Measurements from ENCODE around the gene PLPPR1. TPM values are rescaled to one million over a fixed set of nuclear protein-coding genes. Genes with fewer than 3 reads are reported as not detected.

PLPPR1 gene
- total RNA-seq, 1 experiment from 2014 or later, result 2.4 TPM

GRCh38 chr9:101098392-101098791 lies 69.9 kb downstream of the PLPPR1 start:
- H3K4me1 Mint-ChIP-seq, result peaks cover 62 to 71% of the 10 kb centered on the region in 2 experiments
- Histone ChIP-seq H3K27ac (ENCODE audit: insufficient read length, low read depth, low read length) (peak overlapping the region; percentile 2), H3K18ac (ENCODE audit: insufficient read length, low read depth, low read length) (no peak overlapping the region), H3T11ph (ENCODE audit: low read length) (no peak overlapping the region), H2BK120ac (ENCODE audit: low read depth, low read length, poor library complexity, severe bottlenecking) (no peak overlapping the region), H3K9ac (ENCODE audit: extremely low read depth, insufficient read length, low read length) (no peak overlapping the region), H3K79me1 (ENCODE audit: insufficient read depth, low read depth, low read length, poor library complexity, severe bottlenecking) (no peaks in the 10 kb centered on the region), H3K23me2 (ENCODE audit: insufficient read length, low read depth, low read length, poor library complexity, severe bottlenecking) (no peaks in the 10 kb centered on the region), H2BK15ac (ENCODE audit: low read depth, low read length) (no peak overlapping the region), H3K27me3 (ENCODE audit: insufficient read depth, low read length) (no peaks in the 10 kb centered on the region), H4K20me1 (ENCODE audit: control insufficient read depth, insufficient read depth, insufficient read length) (no peaks in the 10 kb centered on the region), H4K91ac (ENCODE audit: insufficient read length, low read depth, low read length) (no peak overlapping the region), H3K4me2 (ENCODE audit: insufficient read depth, insufficient read length, low read length) (peak overlapping the region; percentile 17), H2AFZ (ENCODE audit: low read length) (no peak overlapping the region), H3K79me2 (ENCODE audit: insufficient read depth, low read length) (no peaks in the 10 kb centered on the region), H3K4ac (ENCODE audit: low read depth, low read length) (no peak overlapping the region), H3K14ac (ENCODE audit: insufficient read depth, low read length) (no peak overlapping the region), H4K8ac (replicated peaks; ENCODE audit: insufficient read length, low read depth, low read length) (no peak overlapping the region), H3K56ac (ENCODE audit: insufficient read length, low read depth, low read length) (no peak overlapping the region), H2BK5ac (ENCODE audit: insufficient read length, low read length) (no peak overlapping the region), H2BK12ac (ENCODE audit: insufficient read length, low read depth, low read length) (no peak overlapping the region), H2BK20ac (ENCODE audit: low read depth, low read length, poor library complexity, severe bottlenecking) (no peak overlapping the region), H4K5ac (ENCODE audit: insufficient read length, low read depth, low read length) (no peak overlapping the region), H2AK5ac (ENCODE audit: insufficient read length, low read length) (no peak overlapping the region), H3K23ac (ENCODE audit: insufficient read length, low read depth, low read length) (no peak overlapping the region), H3K4me1 (ENCODE audit: insufficient read depth, low read length) (peaks cover 24% of the 10 kb centered on the region), H3K9me3 (ENCODE audit: control insufficient read depth, low read depth, low read length) (no peaks in the 10 kb centered on the region)
- H3K4me3 Mint-ChIP-seq, result peak overlapping the region; percentile 32 to 59; a peak in 4 of 5 replicates
- peak; percentile 66 for DNase-seq
- H3K27ac Mint-ChIP-seq, result peak overlapping the region; percentile 83 to 96 (median 94)
- H3K9me3 Mint-ChIP-seq, result no peaks in the 10 kb centered on the region
- no peaks in the 10 kb centered on the region for H3K36me3 Mint-ChIP-seq (ENCODE audit: insufficient read depth in 1 of 3, low read depth in 3 of 3)
- TF ChIP-seq CTCF (conservative IDR thresholded peaks at IDR 0.05), result no peak
- no peaks in the 10 kb centered on the region for H3K27me3 Mint-ChIP-seq (ENCODE audit: low read depth)
